PC-3 (cell line): ENCODE data around the gene HOXA9. TPM values are rescaled to one million over a fixed set of nuclear protein-coding genes. Genes with fewer than 3 reads are reported as not detected.

Experiments
- ATAC-seq: fragments of 200-7000 bp; cut with Tn5 transposase; 2 replicates; pipeline ENCODE4 v1.9.1; 2020; ENCODE audit warnings: mild to moderate bottlenecking, moderate library complexity
- BruUV-seq: library from RNA; stranded (reverse); fragments of 400-500 nt; replicated peaks from 2 replicates; lab custom pipeline; 2021; lab: Mats Ljungman, UMichigan
- CTCF ChIA-PET: fragments of 300-600 bp; sonication (Branson Sonifier 250); formaldehyde crosslinking; loops from one replicate; lab custom pipeline; 2022; ENCODE audit warnings: antibody characterized with exemption; lab: Charles Lee
- POLR2A ChIA-PET: fragments of 300-600 bp; sonication (Branson Sonifier 250); formaldehyde crosslinking; loops from one replicate; lab custom pipeline; 2022; ENCODE audit warnings: antibody characterized with exemption; ENCODE audit not compliant: unreplicated experiment; lab: Charles Lee
- DNase-seq: peaks from one replicate; pipeline ENCODE4 v3.0.0-alpha.2; 2015
- H2AFZ ChIP-seq: fragments of 300-600 bp; sonication (generic); 2 replicates; pipeline ENCODE4 v1.6.0; 2016; ENCODE audit warnings: antibody characterized with exemption, low read length
- H3F3A ChIP-seq: fragments of 300-600 bp; sonication (generic); one replicate; pipeline ENCODE4 v1.6.0; 2017; ENCODE audit warnings: antibody characterized with exemption, low read length, control low read depth, mild to moderate bottlenecking; ENCODE audit not compliant: unreplicated experiment
- H3K27ac ChIP-seq: fragments of 300-600 bp; sonication (generic); 2 replicates; pipeline ENCODE4 v1.5.1; 2016; ENCODE audit warnings: mild to moderate bottlenecking, low read length
- H3K27me3 ChIP-seq: fragments of 300-600 bp; sonication (generic); 2 replicates; pipeline ENCODE4 v1.6.1; 2016; ENCODE audit warnings: low read length, mixed read lengths
- H3K36me3 ChIP-seq: fragments of 300-600 bp; sonication (generic); 2 replicates; pipeline ENCODE4 v1.6.1; 2016; ENCODE audit warnings: low read depth, mixed run types, low read length, mixed read lengths
- H3K4me1 ChIP-seq: fragments of 300-600 bp; sonication (generic); 2 replicates; pipeline ENCODE4 v1.5.1; 2016; ENCODE audit warnings: low read length; ENCODE audit not compliant: insufficient read depth
- H3K4me2 ChIP-seq: fragments of 300-600 bp; sonication (generic); 2 replicates; pipeline ENCODE4 v1.6.0; 2016; ENCODE audit warnings: low read length
- H3K4me3 ChIP-seq: fragments of 300-600 bp; sonication (generic); 2 replicates; pipeline ENCODE4 v1.5.1; 2016; ENCODE audit warnings: mild to moderate bottlenecking, low read length, mixed read lengths
- H3K79me2 ChIP-seq: fragments of 300-600 bp; sonication (generic); 2 replicates; pipeline ENCODE4 v1.6.1; 2017; ENCODE audit warnings: low read length, mixed read lengths
- H3K9ac ChIP-seq: fragments of 300-600 bp; sonication (generic); 2 replicates; pipeline ENCODE4 v1.6.0; 2016; ENCODE audit warnings: mild to moderate bottlenecking, low read length
- H3K9me2 ChIP-seq: fragments of 300-600 bp; sonication (generic); replicated peaks from 2 replicates; pipeline ENCODE4 v1.6.1; 2016; ENCODE audit warnings: mixed run types, low read length, mixed read lengths
- H3K9me3 ChIP-seq: fragments of 300-600 bp; sonication (generic); 2 replicates; pipeline ENCODE4 v1.6.1; 2016; ENCODE audit warnings: low read length, mixed read lengths
- H4K20me1 ChIP-seq: fragments of 300-600 bp; sonication (generic); 2 replicates; pipeline ENCODE4 v1.6.1; 2016; ENCODE audit warnings: low read length, mixed read lengths
- EZH2 ChIP-seq: fragments of 300-600 bp; sonication (generic); IDR thresholded peaks from one replicate; pipeline ENCODE4 v1.6.1; 2017; ENCODE audit warnings: antibody characterized with exemption, mild to moderate bottlenecking, low read length; ENCODE audit not compliant: unreplicated experiment
- EZH2phosphoT487 ChIP-seq: fragments of 300-600 bp; sonication (generic); IDR thresholded peaks from 2 replicates; pipeline ENCODE4 v1.6.1; 2018; ENCODE audit warnings: mild to moderate bottlenecking, antibody characterized with exemption, low read length, borderline replicate concordance
- intact Hi-C: fragments of 100-400 bp; cut with micrococcal nuclease; formaldehyde crosslinking; loops from 2 replicates; pipeline ENCODE4 v1.9.0; 2023
- total RNA-seq: library from RNA; depleted of rRNA; stranded (reverse); fragments of >200 nt; gene quantifications from 2 replicates; pipeline ENCODE4 v1.2.3, GENCODE V29; 2014
- TF ChIP-seq, protein P1 (sequence below): fragments of 300-600 bp; sonication (generic); conservative IDR thresholded peaks from 2 replicates; pipeline ENCODE4 v1.5.1; 2017; ENCODE audit warnings: antibody characterized with exemption, low read depth, mild to moderate bottlenecking, low read length

HOXA9 gene
- total RNA-seq, 1 experiment from 2014 or later: 69.0 TPM

DNA sequence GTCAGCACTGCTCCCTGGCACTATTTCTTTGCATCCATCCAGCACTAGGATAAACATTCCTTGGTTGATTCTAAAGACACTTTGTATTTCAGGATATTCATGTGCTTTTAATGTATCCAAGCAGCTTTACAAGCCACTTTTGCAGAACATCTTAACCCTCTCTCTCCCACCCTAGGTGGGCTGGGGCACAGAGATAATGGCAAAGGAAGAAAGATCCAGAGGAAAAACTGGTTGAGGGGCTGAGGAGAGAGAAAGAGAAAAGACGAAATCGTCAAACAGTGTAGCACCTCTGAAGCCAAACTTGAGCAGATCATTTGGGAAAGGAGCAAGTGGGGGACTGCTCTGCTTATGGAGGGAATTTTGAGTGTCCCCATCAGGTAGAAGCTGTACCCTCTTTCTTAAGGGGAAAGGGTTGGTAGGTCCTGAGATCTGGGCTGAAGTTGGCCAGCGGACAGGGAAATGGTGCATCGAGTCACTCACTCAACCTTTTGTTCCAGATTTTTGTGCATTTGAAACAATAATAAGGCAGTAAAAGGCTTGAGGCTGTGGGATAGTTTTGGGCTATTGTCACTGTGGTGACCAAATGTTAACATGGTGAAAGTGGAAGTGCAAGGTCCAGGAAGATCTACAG lies 38.7 kb upstream of the HOXA9 start:
- peak overlapping the region; percentile 75 for H3K4me3 ChIP-seq
- CTCF ChIA-PET: interaction anchor here (0.5 to 1.1 kb wide), 2 partner anchors 8 to 19 kb away, joined by 3 read pairs; partner anchors contain the start of gene HOXA11
- H3K36me3 ChIP-seq: no peaks in the 10 kb centered on the region
- no TSS peak for BruUV-seq
- POLR2A ChIA-PET: interaction anchor here (0.6 to 0.9 kb wide), 3 partner anchors 9 to 21 kb away, joined by 3 to 4 read pairs (median 3); no protein-coding TSS in a partner anchor
- H3K27ac ChIP-seq: peak overlapping the region; percentile 92
- H3K79me2 ChIP-seq: peaks cover 88% of the 10 kb centered on the region
- H3F3A ChIP-seq: no peaks in the 10 kb centered on the region
- H3K4me1 ChIP-seq: peaks cover 50% of the 10 kb centered on the region
- H4K20me1 ChIP-seq: no peaks in the 10 kb centered on the region
- peak overlapping the region; percentile 91 for H3K9ac ChIP-seq
- H2AFZ ChIP-seq: peak overlapping the region; percentile 73; the same call in 1 of the 2 replicates
- ATAC-seq (no peak), DNase-seq (peak; percentile 46)
- no peaks in the 10 kb centered on the region for H3K9me2 ChIP-seq
- H3K4me2 ChIP-seq: peak overlapping the region; percentile 94
- intact Hi-C loops: loop anchor here (5.0 kb wide), 1 partner anchor 37 kb away; the partner anchor contains the start of gene HOXA9
- TF ChIP-seq, protein P1, sequence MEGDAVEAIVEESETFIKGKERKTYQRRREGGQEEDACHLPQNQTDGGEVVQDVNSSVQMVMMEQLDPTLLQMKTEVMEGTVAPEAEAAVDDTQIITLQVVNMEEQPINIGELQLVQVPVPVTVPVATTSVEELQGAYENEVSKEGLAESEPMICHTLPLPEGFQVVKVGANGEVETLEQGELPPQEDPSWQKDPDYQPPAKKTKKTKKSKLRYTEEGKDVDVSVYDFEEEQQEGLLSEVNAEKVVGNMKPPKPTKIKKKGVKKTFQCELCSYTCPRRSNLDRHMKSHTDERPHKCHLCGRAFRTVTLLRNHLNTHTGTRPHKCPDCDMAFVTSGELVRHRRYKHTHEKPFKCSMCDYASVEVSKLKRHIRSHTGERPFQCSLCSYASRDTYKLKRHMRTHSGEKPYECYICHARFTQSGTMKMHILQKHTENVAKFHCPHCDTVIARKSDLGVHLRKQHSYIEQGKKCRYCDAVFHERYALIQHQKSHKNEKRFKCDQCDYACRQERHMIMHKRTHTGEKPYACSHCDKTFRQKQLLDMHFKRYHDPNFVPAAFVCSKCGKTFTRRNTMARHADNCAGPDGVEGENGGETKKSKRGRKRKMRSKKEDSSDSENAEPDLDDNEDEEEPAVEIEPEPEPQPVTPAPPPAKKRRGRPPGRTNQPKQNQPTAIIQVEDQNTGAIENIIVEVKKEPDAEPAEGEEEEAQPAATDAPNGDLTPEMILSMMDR: no peak
- no peak for TF ChIP-seq EZH2
- no peak for TF ChIP-seq EZH2phosphoT487
- H3K9me3 ChIP-seq: no peaks in the 10 kb centered on the region
- H3K27me3 ChIP-seq: no peaks in the 10 kb centered on the region

DNA sequence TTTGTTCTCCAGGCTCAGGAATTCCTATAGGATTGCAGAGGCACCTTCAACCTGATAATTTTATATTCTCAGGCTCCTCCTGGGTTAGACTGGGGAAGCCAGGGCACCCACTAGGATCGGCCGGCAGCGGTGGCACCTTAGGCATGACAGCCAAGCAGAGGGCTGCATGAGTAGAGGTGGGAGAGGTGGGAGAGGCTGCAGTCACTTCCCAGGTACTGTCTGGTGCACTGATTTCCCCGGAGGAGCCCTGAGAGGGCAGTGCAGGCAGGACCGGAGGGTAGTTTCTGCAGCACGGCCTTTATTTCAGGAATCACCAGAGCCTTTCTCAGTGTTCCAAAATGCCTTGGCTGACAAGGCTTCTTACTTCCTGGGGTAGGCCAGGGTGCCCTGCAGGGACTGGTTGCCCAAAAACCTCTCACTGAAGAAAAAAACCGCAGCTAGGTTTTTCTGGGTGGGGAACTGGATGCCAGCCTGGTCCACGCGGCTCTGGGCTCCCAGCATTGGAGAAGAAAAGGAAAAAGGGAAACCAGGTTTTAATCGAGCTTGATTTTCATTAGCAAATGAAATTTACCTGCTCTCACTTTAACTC lies 38.1 kb upstream of the HOXA9 start:
- H3K27me3 ChIP-seq: no peaks in the 10 kb centered on the region

More for the DNA sequence above, 38.1 kb upstream of the HOXA9 start:
- Histone ChIP-seq H3K36me3 (no peaks in the 10 kb centered on the region), H3K4me3 (peak overlapping the region; percentile 75), H3F3A (no peaks in the 10 kb centered on the region), H3K9ac (peak overlapping the region; percentile 91), H3K9me3 (no peaks in the 10 kb centered on the region), H3K4me2 (peak overlapping the region; percentile 94), H4K20me1 (no peaks in the 10 kb centered on the region), H3K27ac (peak overlapping the region; percentile 92), H3K4me1 (peaks cover 48% of the 10 kb centered on the region), H3K79me2 (peaks cover 95% of the 10 kb centered on the region), H2AFZ (peak overlapping the region; percentile 27; the same call in 1 of the 2 replicates), H3K9me2 (no peaks in the 10 kb centered on the region)
- DNase-seq: peak; percentile 44
- BruUV-seq: no TSS peak
- intact Hi-C loops: loop anchor here (5.0 kb wide), 1 partner anchor 36 kb away; the partner anchor contains the start of gene HOXA9
- TF ChIP-seq EZH2phosphoT487 (no peak), EZH2 (no peak)
- TF ChIP-seq, protein P1: no peak
- ChIA-PET CTCF (interaction anchor here (0.5 to 2.2 kb wide), 3 partner anchors 19 to 402 kb away, joined by 3 to 29 read pairs (median 3); partner anchors contain the start of gene HOXA11), POLR2A (interaction anchor here (0.5 to 0.9 kb wide), 6 partner anchors 9 to 718 kb away, joined by 3 to 14 read pairs (median 3); no protein-coding TSS in a partner anchor)
- no peak for ATAC-seq
